Measurements from ENCODE around the gene TPRX2. TPM values are rescaled to one million over a fixed set of nuclear protein-coding genes. Genes with fewer than 3 reads are reported as not detected.

TPRX2 gene
- total and polyA plus RNA-seq, 2 of the 13 experiments (the other 11 are each of a cell fraction or from before 2014, with no cell fraction given), result not detected

DNA sequence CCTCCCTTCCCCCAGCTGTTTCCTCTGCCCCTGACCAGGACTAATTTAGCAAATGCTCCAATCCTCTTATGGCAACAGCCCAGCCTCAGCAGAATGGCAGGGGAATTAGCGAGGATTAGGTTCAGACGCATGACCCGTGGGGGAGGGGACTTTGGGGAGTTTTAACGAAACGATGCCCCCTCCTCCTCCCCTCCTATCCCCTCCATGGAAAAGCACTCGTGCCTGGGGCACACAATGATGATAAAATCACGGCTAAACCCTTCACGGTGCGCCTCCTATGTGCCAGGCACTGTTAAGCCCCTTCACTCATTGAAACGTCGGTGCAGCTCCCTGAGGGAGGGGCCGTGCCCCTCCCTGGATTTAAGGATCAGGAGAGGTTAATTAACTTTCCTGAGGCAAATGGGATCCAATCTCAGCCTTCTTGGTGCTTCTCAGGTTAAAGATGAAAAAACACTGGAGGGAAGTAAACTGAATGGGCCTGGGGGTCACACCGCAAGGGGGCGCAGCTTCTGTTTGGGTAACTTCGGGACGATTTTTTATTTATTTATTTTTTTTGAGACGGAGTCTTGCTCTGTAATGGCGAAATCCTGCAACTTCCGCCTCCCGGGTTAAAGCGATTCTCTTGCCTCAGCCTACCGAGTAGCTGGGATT is 10.1 kb upstream of the TPRX2 start:
- no peak overlapping the region for H3K27ac ChIP-seq (ENCODE audit: extremely low read length, insufficient read depth, low read length)

More for the DNA sequence above, 10.1 kb upstream of the TPRX2 start:
- no peaks in the 10 kb centered on the region for H3K9me3 ChIP-seq (ENCODE audit: low read length)
- ChIA-PET CTCF (ENCODE audit: low intra/inter-chr PET ratio, low total read pairs) (interaction anchor here (0.9 to 2.1 kb wide), 2 partner anchors 13 to 14 kb away, joined by 4 to 7 read pairs; no protein-coding TSS in a partner anchor), POLR2A (no interaction called here)
- peaks cover 1 to 2% of the 10 kb centered on the region in 2 experiments; a peak in 3 of 5 replicates for H3K27me3 ChIP-seq (ENCODE audit: control insufficient read depth in 1 of 2, insufficient read depth in 2 of 2, low read length in 2 of 2)
- H4K20me1 ChIP-seq (ENCODE audit: insufficient read depth, low read length), result no peaks in the 10 kb centered on the region
- FAIRE-seq, result no peak
- BruUV-seq (replicated peaks), result no TSS peak
- H3K4me3 ChIP-seq (replicated peaks in 1 of 3; ENCODE audit: insufficient read depth in 1 of 3, low read depth in 2 of 3, low read length in 3 of 3), result no peak overlapping the region
- 16% methylated on average over 22 of the region's 22 CpGs for WGBS (ENCODE audit: low lambda C conversion rate)
- H3K4me2 ChIP-seq (ENCODE audit: low read depth, low read length), result no peak overlapping the region; the same call in 1 of the 2 replicates
- no peak overlapping the region for H3K9ac ChIP-seq (ENCODE audit: insufficient read depth, low read depth, low read length)
- in situ Hi-C loops (cut with HindIII; ENCODE audit: extremely low pct_ligation_motif_present, low pct_unique_long_range_greater_than_20kb), result no loop called here
- intact Hi-C loops (cut with micrococcal nuclease; ENCODE audit: unreplicated experiment), result loop anchor here (1.0 kb wide), 1 partner anchor 14 kb away; no protein-coding TSS in a partner anchor
- no peaks in the 10 kb centered on the region for H3K4me1 ChIP-seq (ENCODE audit: insufficient read depth, low read length)
- H3K79me2 ChIP-seq (ENCODE audit: insufficient read depth, low read length), result no peaks in the 10 kb centered on the region
- no peak overlapping the region for H2AFZ ChIP-seq (ENCODE audit: low read length)
- TF ChIP-seq, protein P1, sequence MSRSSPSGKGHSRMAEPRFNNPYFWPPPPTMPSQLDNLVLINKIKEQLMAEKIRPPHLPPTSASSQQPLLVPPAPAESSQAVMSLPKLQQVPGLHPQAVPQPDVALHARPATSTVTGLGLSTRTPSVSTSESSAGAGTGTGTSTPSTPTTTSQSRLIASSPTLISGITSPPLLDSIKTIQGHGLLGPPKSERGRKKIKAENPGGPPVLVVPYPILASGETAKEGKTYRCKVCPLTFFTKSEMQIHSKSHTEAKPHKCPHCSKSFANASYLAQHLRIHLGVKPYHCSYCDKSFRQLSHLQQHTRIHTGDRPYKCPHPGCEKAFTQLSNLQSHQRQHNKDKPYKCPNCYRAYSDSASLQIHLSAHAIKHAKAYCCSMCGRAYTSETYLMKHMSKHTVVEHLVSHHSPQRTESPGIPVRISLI (CRISPR knock-in tag; IDR thresholded peaks at IDR 0.05; ENCODE audit: borderline replicate concordance), result peak; percentile 54; the same call in 1 of the 2 replicates
- TF ChIP-seq, protein P2, sequence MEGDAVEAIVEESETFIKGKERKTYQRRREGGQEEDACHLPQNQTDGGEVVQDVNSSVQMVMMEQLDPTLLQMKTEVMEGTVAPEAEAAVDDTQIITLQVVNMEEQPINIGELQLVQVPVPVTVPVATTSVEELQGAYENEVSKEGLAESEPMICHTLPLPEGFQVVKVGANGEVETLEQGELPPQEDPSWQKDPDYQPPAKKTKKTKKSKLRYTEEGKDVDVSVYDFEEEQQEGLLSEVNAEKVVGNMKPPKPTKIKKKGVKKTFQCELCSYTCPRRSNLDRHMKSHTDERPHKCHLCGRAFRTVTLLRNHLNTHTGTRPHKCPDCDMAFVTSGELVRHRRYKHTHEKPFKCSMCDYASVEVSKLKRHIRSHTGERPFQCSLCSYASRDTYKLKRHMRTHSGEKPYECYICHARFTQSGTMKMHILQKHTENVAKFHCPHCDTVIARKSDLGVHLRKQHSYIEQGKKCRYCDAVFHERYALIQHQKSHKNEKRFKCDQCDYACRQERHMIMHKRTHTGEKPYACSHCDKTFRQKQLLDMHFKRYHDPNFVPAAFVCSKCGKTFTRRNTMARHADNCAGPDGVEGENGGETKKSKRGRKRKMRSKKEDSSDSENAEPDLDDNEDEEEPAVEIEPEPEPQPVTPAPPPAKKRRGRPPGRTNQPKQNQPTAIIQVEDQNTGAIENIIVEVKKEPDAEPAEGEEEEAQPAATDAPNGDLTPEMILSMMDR (CRISPR knock-in tag; IDR thresholded peaks at IDR 0.05), result peak; percentile 51
- TF ChIP-seq RBFOX2 (IDR thresholded peaks at IDR 0.05; ENCODE audit: low read depth, low read length), result no peak
- peak; percentile 15 for DNase-seq (ENCODE audit: low spot score)
- no peaks in the 10 kb centered on the region for H3K36me3 ChIP-seq (replicated peaks in 1 of 2; ENCODE audit: control insufficient read depth in 1 of 2, insufficient read depth in 2 of 2, low read length in 2 of 2)
- no peak for ATAC-seq
